Measurements from ENCODE around the gene CYP2B6.

DNA sequence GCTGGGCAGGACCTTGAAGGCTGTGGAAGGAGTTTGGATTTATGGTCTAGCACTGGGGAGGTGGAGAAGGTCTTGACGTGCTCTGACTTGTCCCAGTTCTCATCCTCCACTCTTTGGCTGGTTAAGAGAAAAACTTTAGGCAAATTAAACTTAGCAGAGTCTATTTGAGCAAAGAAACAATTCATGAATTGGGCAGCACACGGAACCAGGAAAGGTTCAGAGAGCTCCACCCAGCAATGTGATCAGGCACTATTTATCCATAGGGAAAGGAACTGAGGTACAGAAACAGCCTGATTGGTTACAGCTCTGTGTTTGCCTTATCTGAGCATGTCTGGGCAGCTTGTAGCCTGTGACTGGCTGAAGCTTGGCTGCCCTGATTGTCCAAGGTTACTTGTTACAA lies 45.4 kb upstream of the CYP2B6 start:
- TF ChIP-seq, protein P1, sequence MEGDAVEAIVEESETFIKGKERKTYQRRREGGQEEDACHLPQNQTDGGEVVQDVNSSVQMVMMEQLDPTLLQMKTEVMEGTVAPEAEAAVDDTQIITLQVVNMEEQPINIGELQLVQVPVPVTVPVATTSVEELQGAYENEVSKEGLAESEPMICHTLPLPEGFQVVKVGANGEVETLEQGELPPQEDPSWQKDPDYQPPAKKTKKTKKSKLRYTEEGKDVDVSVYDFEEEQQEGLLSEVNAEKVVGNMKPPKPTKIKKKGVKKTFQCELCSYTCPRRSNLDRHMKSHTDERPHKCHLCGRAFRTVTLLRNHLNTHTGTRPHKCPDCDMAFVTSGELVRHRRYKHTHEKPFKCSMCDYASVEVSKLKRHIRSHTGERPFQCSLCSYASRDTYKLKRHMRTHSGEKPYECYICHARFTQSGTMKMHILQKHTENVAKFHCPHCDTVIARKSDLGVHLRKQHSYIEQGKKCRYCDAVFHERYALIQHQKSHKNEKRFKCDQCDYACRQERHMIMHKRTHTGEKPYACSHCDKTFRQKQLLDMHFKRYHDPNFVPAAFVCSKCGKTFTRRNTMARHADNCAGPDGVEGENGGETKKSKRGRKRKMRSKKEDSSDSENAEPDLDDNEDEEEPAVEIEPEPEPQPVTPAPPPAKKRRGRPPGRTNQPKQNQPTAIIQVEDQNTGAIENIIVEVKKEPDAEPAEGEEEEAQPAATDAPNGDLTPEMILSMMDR (IDR thresholded peaks at IDR 0.05), result no peak
- TF ChIP-seq ZFX (IDR thresholded peaks at IDR 0.05; ENCODE audit: borderline replicate concordance), result no peak

All from 22Rv1 (cell line).